H1 (cell line): ENCODE data around the gene HYLS1. TPM values are rescaled to one million over a fixed set of nuclear protein-coding genes. Genes with fewer than 3 reads are reported as not detected.
A peak's percentile ranks its signal among the peaks of the same experiment; 100 is the strongest.

ENCODE experiments used
- CTCF ChIA-PET: fragments of 300-600 bp; sonication (Branson Sonifier 250); formaldehyde crosslinking; loops from one replicate; lab custom pipeline; 2021; ENCODE audit not compliant: partially characterized antibody; lab: Charles Lee
- POLR2A ChIA-PET: fragments of 300-600 bp; sonication (Branson Sonifier 250); formaldehyde crosslinking; loops from one replicate; lab custom pipeline; 2021; ENCODE audit warnings: inconsistent platforms; ENCODE audit not compliant: partially characterized antibody; lab: Charles Lee
- DNase-seq, 2 experiments: peaks; one replicate each; pipeline versions ENCODE4 v3.0.0 to v3.0.0-alpha.2; 2010 to 2022; ENCODE audit warnings: low spot score in 2 of 2, low read depth in 1 of 2, mixed read lengths in 1 of 2
- FAIRE-seq: peaks from 2 replicates; lab custom pipeline; 2011; peaks lifted over from hg19 to GRCh38; lab: Jason Lieb, UNC
- H2AFZ ChIP-seq: 2 replicates; pipeline ENCODE4 v1.8.1; 2012; ENCODE audit warnings: low read length, inconsistent platforms
- H2AK5ac ChIP-seq: 2 replicates; pipeline ENCODE4 v1.6.1; 2013; ENCODE audit warnings: low read depth, low read length
- H2BK120ac ChIP-seq: replicated peaks from 2 replicates; pipeline ENCODE3; 2013; ENCODE audit warnings: low read depth, low read length, inconsistent platforms
- H2BK12ac ChIP-seq: 2 replicates; pipeline ENCODE4 v1.6.1; 2013; ENCODE audit warnings: low read depth, low read length
- H2BK15ac ChIP-seq: 2 replicates; pipeline ENCODE4 v1.6.1; 2013; ENCODE audit warnings: low read length
- H2BK20ac ChIP-seq: 2 replicates; pipeline ENCODE4 v1.6.1; 2013; ENCODE audit warnings: low read length
- H2BK5ac ChIP-seq: 2 replicates; pipeline ENCODE4 v1.6.1; 2013; ENCODE audit warnings: low read depth, low read length
- H3K14ac ChIP-seq: 2 replicates; pipeline ENCODE4 v1.6.1; 2013; ENCODE audit warnings: inconsistent platforms; ENCODE audit not compliant: insufficient read length
- H3K18ac ChIP-seq: 2 replicates; pipeline ENCODE4 v1.6.1; 2013; ENCODE audit warnings: low read length; ENCODE audit errors: extremely low read depth
- H3K23ac ChIP-seq: 2 replicates; pipeline ENCODE4 v1.6.1; 2013; ENCODE audit warnings: inconsistent platforms; ENCODE audit not compliant: insufficient read length
- H3K23me2 ChIP-seq: 2 replicates; pipeline ENCODE4 v1.6.1; 2013; ENCODE audit warnings: low read depth, low read length
- H3K27ac ChIP-seq: 2 replicates; pipeline ENCODE4 v1.6.1; 2011; ENCODE audit warnings: low read depth, low read length, inconsistent platforms
- H3K27me3 ChIP-seq, 4 experiments: replicated peaks in 1 of 4; 1 replicate in 1 of 4; 2 replicates in 3 of 4; pipeline versions ENCODE4 v1.6.1 to v1.8.1; 2011 to 2013; ENCODE audit warnings: low read length in 3 of 4, mild to moderate bottlenecking in 3 of 4, inconsistent platforms in 2 of 4, mixed read lengths in 2 of 4, moderate library complexity in 1 of 4; ENCODE audit not compliant: control insufficient read depth in 3 of 4, insufficient read depth in 3 of 4; ENCODE audit errors: extremely low read depth in 1 of 4
- H3K36me3 ChIP-seq, 4 experiments: 2 replicates each; pipeline versions ENCODE4 v1.6.1 to v1.8.1; 2011 to 2013; ENCODE audit warnings: mild to moderate bottlenecking in 4 of 4, low read length in 3 of 4, moderate library complexity in 2 of 4, control low read depth in 1 of 4, inconsistent platforms in 1 of 4; ENCODE audit not compliant: insufficient read depth in 4 of 4, control insufficient read depth in 2 of 4
- H3K4ac ChIP-seq: replicated peaks from 2 replicates; pipeline ENCODE3; 2013; ENCODE audit warnings: low read length, low read depth, mixed read lengths, inconsistent platforms; ENCODE audit not compliant: insufficient read length
- H3K4me1 ChIP-seq, 4 experiments: replicated peaks in 1 of 4; 1 replicate in 1 of 4; 2 replicates in 3 of 4; pipeline versions ENCODE4 v1.6.1 to v1.8.1; 2011 to 2013; ENCODE audit warnings: low read length in 3 of 4, inconsistent platforms in 2 of 4, mixed read lengths in 1 of 4; ENCODE audit not compliant: insufficient read depth in 4 of 4, control insufficient read depth in 3 of 4
- H3K4me2 ChIP-seq, 2 experiments: 2 replicates each; pipeline versions ENCODE4 v1.6.1 to v1.8.1; 2011 to 2013; ENCODE audit warnings: low read depth in 2 of 2, low read length in 2 of 2, control low read depth in 1 of 2, inconsistent platforms in 1 of 2, mild to moderate bottlenecking in 1 of 2; ENCODE audit not compliant: insufficient read depth in 1 of 2
- H3K4me3 ChIP-seq, 4 experiments: fragments of 200-600, 300-600 bp in 1 of 4; sonication (generic), shearing (Covaris generic), sonication (Bioruptor Twin) in 1 of 4; 2 replicates each; pipeline versions ENCODE4 v1.5.1 to v1.8.1; 2011 to 2016; ENCODE audit warnings: low read length in 4 of 4, low read depth in 3 of 4, control low read depth in 2 of 4, inconsistent platforms in 2 of 4, mild to moderate bottlenecking in 2 of 4, mixed read lengths in 1 of 4, moderate library complexity in 1 of 4; ENCODE audit not compliant: insufficient read depth in 2 of 4; ENCODE audit errors: extremely low read depth in 1 of 4
- H3K56ac ChIP-seq: replicated peaks from 2 replicates; pipeline ENCODE3; 2013; ENCODE audit warnings: low read depth, mild to moderate bottlenecking, mixed read lengths, low read length, inconsistent platforms; ENCODE audit not compliant: insufficient read length
- H3K79me1 ChIP-seq: 2 replicates; pipeline ENCODE4 v1.6.1; 2013; ENCODE audit warnings: low read depth, low read length, control low read depth
- H3K79me2 ChIP-seq, 2 experiments: 2 replicates each; pipeline versions ENCODE4 v1.6.1 to v1.8.1; 2012 to 2013; ENCODE audit warnings: low read length in 2 of 2, mild to moderate bottlenecking in 2 of 2, inconsistent platforms in 1 of 2; ENCODE audit not compliant: insufficient read depth in 2 of 2, control insufficient read depth in 1 of 2
- H3K9ac ChIP-seq, 4 experiments: replicated peaks in 1 of 4; 1 replicate in 1 of 4; 2 replicates in 3 of 4; pipeline versions ENCODE4 v1.6.1 to v1.8.1; 2011 to 2013; ENCODE audit warnings: low read depth in 3 of 4, low read length in 3 of 4, control low read depth in 2 of 4, mild to moderate bottlenecking in 2 of 4, moderate library complexity in 2 of 4, inconsistent platforms in 1 of 4; ENCODE audit errors: extremely low read depth in 1 of 4
- H3K9me3 ChIP-seq, 2 experiments: 2 replicates each; pipeline versions ENCODE4 v1.6.1 to v1.8.1; 2012 to 2013; ENCODE audit warnings: mild to moderate bottlenecking in 2 of 2, moderate library complexity in 2 of 2, control low read depth in 1 of 2, inconsistent platforms in 1 of 2, low read depth in 1 of 2, low read length in 1 of 2, mixed read lengths in 1 of 2; ENCODE audit not compliant: insufficient read depth in 2 of 2
- H4K20me1 ChIP-seq, 2 experiments: replicated peaks in 1 of 2; 2 replicates each; pipeline versions ENCODE3 to v1.8.1; 2011 to 2013; ENCODE audit warnings: inconsistent platforms in 2 of 2, low read length in 2 of 2, mild to moderate bottlenecking in 1 of 2; ENCODE audit not compliant: insufficient read depth in 2 of 2, control insufficient read depth in 1 of 2
- H4K5ac ChIP-seq: 2 replicates; pipeline ENCODE4 v1.6.1; 2013; ENCODE audit warnings: low read length, low read depth, mixed read lengths, inconsistent platforms; ENCODE audit not compliant: insufficient read length
- H4K8ac ChIP-seq: 2 replicates; pipeline ENCODE4 v1.8.0; 2013; ENCODE audit warnings: mild to moderate bottlenecking, moderate library complexity, low read length, inconsistent platforms; ENCODE audit not compliant: insufficient read depth; ENCODE audit errors: extremely low read depth
- H4K91ac ChIP-seq: replicated peaks from 2 replicates; pipeline ENCODE3; 2013; ENCODE audit warnings: low read length, mixed read lengths, inconsistent platforms; ENCODE audit not compliant: insufficient read length
- NRF1 ChIP-seq: IDR thresholded peaks from 2 replicates; pipeline ENCODE4 v1.6.1; 2011; ENCODE audit warnings: mild to moderate bottlenecking, low read depth, low read length, improper control_type of control experiment
- WGBS, 2 experiments: shearing (Covaris generic) in 1 of 2; methylation state at CpG; one replicate each; pipeline versions ENCODE4 v1.1.6 to v1.1.7; 2013 to 2015; ENCODE audit warnings: low lambda C conversion rate in 2 of 2, mixed read lengths in 2 of 2, inconsistent platforms in 1 of 2, low coverage in 1 of 2, missing lambda C conversion rate in 1 of 2; ENCODE audit not compliant: insufficient replicate concordance in 2 of 2, insufficient coverage in 1 of 2, insufficient read length in 1 of 2; ENCODE audit errors: extremely low coverage in 1 of 2, missing lambda C conversion rate in 1 of 2; 5-methylcytosine and 5-hydroxymethylcytosine counted together
- polyA plus RNA-seq, 7 experiments: library from polyadenylated mRNA; depleted of rRNA in 3 of 7; stranded (reverse) in 5 of 7; unstranded in 2 of 7; fragments of >200 nt in 5 of 7; fragments of 200-250 nt in 2 of 7; gene quantifications; 1 replicate in 5 of 7; 2 replicates in 1 of 7; 4 replicates in 1 of 7; pipeline versions ENCODE4 v1.2.1 to v1.2.3, GENCODE V29; 2011 to 2013; ENCODE audit warnings: missing spikeins in 2 of 7, mixed read lengths in 2 of 7
- total RNA-seq: library from RNA; stranded (reverse); fragmentation: NEBNext Ultra II Directional; extraction: Animal tissue kit (Norgen Biotek cat#: 25700); gene quantifications from 2 replicates; pipeline ENCODE4 v1.2.1, GENCODE V29; 2021

HYLS1 gene
- total and polyA plus RNA-seq, 2 of the 8 experiments (the other 6 are each of a cell fraction or from before 2014, with no cell fraction given), result 5.1 to 11.6 TPM

GRCh38 chr11:125950178-125950490 is 62.7 kb downstream of the HYLS1 start:
- H4K20me1 ChIP-seq, result no peaks in the 10 kb centered on the region
- no peak overlapping the region for H2BK12ac ChIP-seq
- H2BK15ac ChIP-seq, result no peak overlapping the region
- no peaks in the 10 kb centered on the region for H3K79me1 ChIP-seq
- H2AK5ac ChIP-seq, result no peak overlapping the region
- H3K79me2 ChIP-seq, result no peaks in the 10 kb centered on the region
- ChIA-PET CTCF (interaction anchor here (0.6 to 2.9 kb wide), 6 partner anchors 9 to 581 kb away, joined by 3 to 17 read pairs (median 4); no protein-coding TSS in a partner anchor), POLR2A (interaction anchor here (1.8 kb wide), 1 partner anchor 10 kb away, joined by 5 read pairs; no protein-coding TSS in a partner anchor)
- H2AFZ ChIP-seq, result no peak overlapping the region
- H3K4me1 ChIP-seq, result peaks cover 0 to 2% (median 0%) of the 10 kb centered on the region in 4 experiments; a peak in 3 of 7 replicates
- no peaks in the 10 kb centered on the region for H3K27me3 ChIP-seq
- FAIRE-seq (no peak), DNase-seq (peak in 1 of 2 experiments; percentile 43)
- no peak overlapping the region for H3K4me2 ChIP-seq
- no peak overlapping the region for H3K4ac ChIP-seq
- no peak overlapping the region for H3K56ac ChIP-seq
- H3K36me3 ChIP-seq, result no peaks in the 10 kb centered on the region
- H3K27ac ChIP-seq, result no peak overlapping the region
- H2BK5ac ChIP-seq, result no peak overlapping the region
- no peak overlapping the region for H3K4me3 ChIP-seq
- H4K5ac ChIP-seq, result no peak overlapping the region
- no peak overlapping the region for H3K9ac ChIP-seq
- no peak overlapping the region for H2BK20ac ChIP-seq
- H3K23ac ChIP-seq, result no peak overlapping the region
- WGBS, 2 experiments, result 85% methylated on average over 11 of the region's 11 CpGs; no CpG with 5 or more reads in 1 of the 2 experiments
- no peaks in the 10 kb centered on the region for H3K9me3 ChIP-seq
- H4K91ac ChIP-seq, result no peak overlapping the region
- H4K8ac ChIP-seq, result no peak overlapping the region; the same call in 1 of the 2 replicates
- no peak overlapping the region for H3K18ac ChIP-seq
- no peak overlapping the region for H2BK120ac ChIP-seq
- no peak for TF ChIP-seq NRF1
- H3K23me2 ChIP-seq, result no peaks in the 10 kb centered on the region
- no peak overlapping the region for H3K14ac ChIP-seq

Other genes with a start within 250 kb of the HYLS1 start
- gene ACRV1, start 206.8 kb upstream of the HYLS1 start, total RNA-seq, result not detected in 2 replicates
- gene ACRV1, start 206.8 kb upstream of the HYLS1 start, polyA plus RNA-seq (2011; rRNA removed), result 0.06 TPM in 1 of 2 replicates, not detected in the other
- not detected in 2 replicates for gene PATE1, start 141.4 kb upstream of the HYLS1 start, total RNA-seq
- gene PATE1, start 141.4 kb upstream of the HYLS1 start, polyA plus RNA-seq (2011; rRNA removed), result not detected in 2 replicates
- gene PATE2, start 108.8 kb upstream of the HYLS1 start, total RNA-seq, result not detected in 2 replicates
- gene PATE2, start 108.8 kb upstream of the HYLS1 start, polyA plus RNA-seq (2011; rRNA removed), result 0.14 TPM in 1 of 2 replicates, not detected in the other
- gene PATE3, start 99.5 kb upstream of the HYLS1 start, total RNA-seq, result not detected in 2 replicates
- gene PATE3, start 99.5 kb upstream of the HYLS1 start, polyA plus RNA-seq (2011; rRNA removed), result not detected in 2 replicates
- gene PATE4, start 54.4 kb upstream of the HYLS1 start, total RNA-seq, result not detected in 2 replicates
- gene PATE4, start 54.4 kb upstream of the HYLS1 start, polyA plus RNA-seq (2011; rRNA removed), result not detected in 2 replicates
- gene PUS3, start 15.5 kb downstream of the HYLS1 start, total RNA-seq, result 20.0 and 22.6 TPM in 2 replicates
- gene PUS3, start 15.5 kb downstream of the HYLS1 start, polyA plus RNA-seq (2011; rRNA removed), result 4.8 and 8.7 TPM in 2 replicates
- gene DDX25, start 16.8 kb downstream of the HYLS1 start, total RNA-seq, result 16.3 and 17.9 TPM in 2 replicates
- gene DDX25, start 16.8 kb downstream of the HYLS1 start, polyA plus RNA-seq (2011; rRNA removed), result 12.4 and 17.6 TPM in 2 replicates
- gene VSIG10L2, start 58.4 kb downstream of the HYLS1 start, total RNA-seq, result not detected in 2 replicates
- gene VSIG10L2, start 58.4 kb downstream of the HYLS1 start, polyA plus RNA-seq (2011; rRNA removed), result not detected in 2 replicates
- 32.5 and 32.9 TPM in 2 replicates for gene CDON, start 175.2 kb downstream of the HYLS1 start, total RNA-seq
- gene CDON, start 175.2 kb downstream of the HYLS1 start, polyA plus RNA-seq (2011; rRNA removed), result 11.0 and 11.5 TPM in 2 replicates